ENCODE data around the gene RYR3.
"Not testable (repeated sequence)": the region's sequence is repeated elsewhere in the genome, so short reads cannot be mapped to it uniquely, and the experiment has no call there.

The RYR3 gene

DNA sequence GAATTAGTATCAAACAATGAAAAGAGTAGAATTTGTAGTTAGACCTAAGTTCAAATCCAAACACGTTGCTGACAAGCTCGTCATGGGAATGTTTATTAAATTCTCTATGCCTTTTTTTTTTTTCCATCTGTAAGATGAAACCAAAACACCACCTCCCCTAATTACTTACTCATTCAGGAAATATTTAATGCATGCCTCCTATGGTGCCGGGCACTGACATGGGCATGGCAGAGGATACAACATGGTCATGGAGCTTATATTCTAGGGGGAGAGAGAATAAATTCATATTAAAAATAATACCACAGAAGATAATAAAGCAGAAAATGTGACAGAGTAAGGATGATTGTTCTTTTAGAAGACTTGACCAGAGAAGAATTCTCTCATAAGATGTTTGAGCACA, 215.8 kb downstream of the RYR3 start:
- DNase-seq: no peak

GRCh38 chr15:33533197-33533596, 222.4 kb downstream of the RYR3 start:
- DNase-seq: no peak

GRCh38 chr15:33534642-33535041, 223.9 kb downstream of the RYR3 start:
- no peak for DNase-seq

GRCh38 chr15:33535135-33535534, 224.4 kb downstream of the RYR3 start:
- no peak for DNase-seq

GRCh38 chr15:33539825-33540573, 229.2 kb downstream of the RYR3 start:
- DNase-seq: no peak

DNA sequence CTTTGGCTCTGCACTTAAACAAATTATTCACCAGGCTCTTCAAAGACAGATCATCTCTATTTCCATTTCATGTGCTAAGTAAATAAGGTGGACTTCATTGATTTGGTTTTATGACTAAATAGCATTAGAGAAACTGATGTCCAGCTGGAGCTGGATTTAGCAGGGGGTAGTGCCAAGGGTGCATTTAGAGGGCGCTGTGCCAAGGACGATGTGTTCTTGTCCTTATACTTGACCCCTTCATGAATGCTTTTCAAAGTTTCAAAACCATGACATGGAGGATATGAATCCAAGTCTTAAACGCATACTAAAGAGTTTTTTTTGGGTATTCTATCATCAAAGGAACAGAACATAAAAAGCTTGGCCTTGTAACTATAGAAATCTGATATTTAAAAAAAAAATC, 233.2 kb downstream of the RYR3 start:
- no peak for DNase-seq

GRCh38 chr15:33545866-33546265, 235.1 kb downstream of the RYR3 start:
- DNase-seq: no peak

DNA sequence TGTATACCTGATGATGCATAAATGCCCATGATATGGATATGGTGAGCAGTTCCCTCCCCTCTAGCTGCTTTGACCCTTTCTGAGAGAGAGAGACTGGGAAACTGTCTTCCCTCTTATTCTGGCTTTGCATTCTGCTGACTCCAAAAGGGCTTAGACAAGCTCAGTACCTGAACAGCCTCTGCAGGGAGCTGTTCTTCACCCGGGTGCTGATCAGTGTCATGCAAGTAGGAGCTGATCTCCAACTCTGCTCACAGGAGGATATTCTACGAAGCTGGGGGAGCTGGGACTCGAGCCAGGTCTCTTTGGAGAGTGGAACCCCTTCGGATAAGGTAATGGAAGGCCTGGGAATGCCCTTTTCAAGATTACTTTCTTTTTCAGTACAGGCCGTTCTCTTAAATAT, 237.1 kb downstream of the RYR3 start:
- DNase-seq: no peak

DNA sequence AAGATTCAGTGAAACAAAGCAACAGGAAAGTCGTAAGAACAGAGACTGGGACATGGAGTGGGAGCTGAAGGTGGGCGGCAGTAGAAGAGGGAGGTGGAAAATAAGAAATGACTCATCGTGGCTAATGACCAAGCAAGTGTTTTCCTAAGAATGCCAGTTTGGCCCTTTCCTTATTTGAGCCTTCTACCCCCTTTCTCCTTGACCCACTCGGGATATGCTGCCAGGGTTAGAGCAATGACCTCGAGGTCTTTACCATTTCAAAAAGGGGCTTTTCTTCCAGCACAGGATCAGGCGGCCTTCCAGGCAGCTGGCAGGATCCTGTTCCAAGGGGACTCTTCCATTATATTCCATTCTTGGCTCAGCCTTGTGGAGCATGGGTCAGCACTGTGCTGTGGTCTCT, 241.1 kb downstream of the RYR3 start:
- DNase-seq: no peak

DNA sequence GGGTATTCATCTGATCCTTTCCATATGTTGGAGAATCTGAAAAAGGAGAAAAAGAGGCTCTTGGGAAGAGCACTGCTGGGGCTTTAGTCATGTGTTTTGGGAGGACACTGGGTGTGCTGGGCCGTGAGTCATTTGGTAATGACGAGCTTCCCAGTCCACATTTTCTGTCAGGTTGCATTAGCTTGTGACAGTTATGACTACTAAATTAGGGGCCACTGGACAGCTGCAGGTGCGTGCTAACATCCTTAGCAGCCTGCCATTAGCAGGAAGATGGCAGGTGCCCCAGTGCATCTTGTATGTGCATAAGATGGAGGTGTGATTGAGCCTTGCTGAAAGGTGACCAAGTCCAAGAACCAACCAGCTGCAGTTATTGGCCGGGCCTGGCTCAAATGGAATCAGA, 242.4 kb downstream of the RYR3 start:
- DNase-seq: no peak

- DNase-seq: no peak
These were observed 248.6 kb downstream of the RYR3 start for GRCh38 chr15:33559207-33559890.

- no peak for DNase-seq
These were observed 250.6 kb downstream of the RYR3 start for GRCh38 chr15:33561407-33561806.

- DNase-seq: no peak
These were observed 251.2 kb downstream of the RYR3 start for GRCh38 chr15:33561967-33562366.

GRCh38 chr15:33565094-33565493, 254.3 kb downstream of the RYR3 start:
- DNase-seq: no peak

DNA sequence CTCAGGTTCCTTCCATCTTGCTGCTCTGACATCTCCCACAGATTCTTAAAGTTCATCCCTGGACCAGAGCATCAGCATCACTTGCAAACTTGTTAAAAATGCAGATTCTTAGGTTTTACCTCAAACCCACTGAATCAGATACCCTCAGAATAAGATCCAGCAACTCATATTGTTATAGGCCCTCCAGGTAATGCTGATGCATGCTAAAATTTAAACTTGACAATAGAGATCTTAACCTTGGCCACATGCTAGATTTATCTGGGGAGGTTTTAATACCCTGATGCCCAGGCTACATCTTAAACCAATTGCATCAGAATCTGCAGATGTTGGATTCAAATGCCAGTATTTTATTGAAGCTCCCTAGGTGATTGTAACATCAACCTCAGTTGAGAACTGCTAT, 256.9 kb downstream of the RYR3 start:
- DNase-seq: no peak

DNA sequence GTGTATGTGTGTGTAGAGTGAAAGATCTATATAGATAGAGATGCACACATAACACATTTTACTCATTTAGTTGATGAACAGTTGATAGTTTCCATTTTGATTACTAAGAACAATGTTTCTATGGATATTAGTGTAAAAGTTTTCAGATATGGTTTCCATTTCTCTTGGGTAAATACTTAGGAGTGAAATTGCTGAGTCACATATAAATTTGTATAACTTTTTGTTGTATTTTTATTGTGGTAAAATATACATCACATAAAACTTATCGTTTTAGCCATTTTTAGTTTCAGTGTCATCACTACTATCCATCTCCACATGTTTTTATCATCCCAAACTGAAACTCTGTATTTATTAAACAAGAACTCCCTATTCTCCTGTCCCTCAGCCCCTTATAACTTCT, 258.3 kb downstream of the RYR3 start:
- DNase-seq: no peak

DNA sequence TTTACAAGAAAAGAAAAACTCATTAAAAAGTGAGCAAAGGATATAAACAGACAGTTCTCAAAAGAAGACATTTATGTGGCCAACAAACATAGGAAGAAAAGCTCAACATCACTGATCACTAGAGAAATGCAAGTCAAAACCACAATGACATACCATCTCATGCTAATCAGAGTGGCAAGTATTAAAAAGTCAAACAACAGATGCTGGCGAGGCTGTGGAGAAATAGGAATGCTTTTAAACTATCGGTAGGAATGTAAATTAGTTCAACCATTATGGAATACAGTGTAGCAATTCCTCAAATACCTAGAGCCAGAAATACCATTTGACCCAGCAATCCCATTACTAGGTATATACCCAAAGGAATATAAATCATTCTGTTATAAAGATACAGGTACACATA, 267.1 kb downstream of the RYR3 start:
- not testable (repeated sequence) for DNase-seq

GRCh38 chr15:33580526-33580925, 269.8 kb downstream of the RYR3 start:
- DNase-seq: no peak

- no peak for DNase-seq
These were observed 270.3 kb downstream of the RYR3 start for GRCh38 chr15:33581032-33581431.

DNA sequence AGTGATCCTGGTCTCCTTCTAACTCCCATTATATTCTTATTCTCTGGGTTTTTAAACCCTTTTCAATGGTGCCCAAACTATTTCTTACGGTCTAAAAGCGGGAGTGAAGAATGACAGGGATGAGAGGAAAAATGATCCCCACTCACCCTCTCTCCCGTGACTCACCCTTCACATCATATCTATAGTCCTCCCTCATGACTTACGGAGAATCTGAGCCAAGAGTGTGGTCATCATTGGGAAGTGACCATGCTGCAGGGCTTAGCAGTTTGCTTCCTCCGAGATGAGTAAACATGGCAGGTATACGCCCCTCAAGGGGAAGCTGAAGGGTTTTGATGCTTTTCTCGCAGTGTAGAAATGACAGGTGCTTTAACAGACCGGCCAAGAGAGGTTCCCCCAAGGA, 274.0 kb downstream of the RYR3 start:
- no peak for DNase-seq

DNA sequence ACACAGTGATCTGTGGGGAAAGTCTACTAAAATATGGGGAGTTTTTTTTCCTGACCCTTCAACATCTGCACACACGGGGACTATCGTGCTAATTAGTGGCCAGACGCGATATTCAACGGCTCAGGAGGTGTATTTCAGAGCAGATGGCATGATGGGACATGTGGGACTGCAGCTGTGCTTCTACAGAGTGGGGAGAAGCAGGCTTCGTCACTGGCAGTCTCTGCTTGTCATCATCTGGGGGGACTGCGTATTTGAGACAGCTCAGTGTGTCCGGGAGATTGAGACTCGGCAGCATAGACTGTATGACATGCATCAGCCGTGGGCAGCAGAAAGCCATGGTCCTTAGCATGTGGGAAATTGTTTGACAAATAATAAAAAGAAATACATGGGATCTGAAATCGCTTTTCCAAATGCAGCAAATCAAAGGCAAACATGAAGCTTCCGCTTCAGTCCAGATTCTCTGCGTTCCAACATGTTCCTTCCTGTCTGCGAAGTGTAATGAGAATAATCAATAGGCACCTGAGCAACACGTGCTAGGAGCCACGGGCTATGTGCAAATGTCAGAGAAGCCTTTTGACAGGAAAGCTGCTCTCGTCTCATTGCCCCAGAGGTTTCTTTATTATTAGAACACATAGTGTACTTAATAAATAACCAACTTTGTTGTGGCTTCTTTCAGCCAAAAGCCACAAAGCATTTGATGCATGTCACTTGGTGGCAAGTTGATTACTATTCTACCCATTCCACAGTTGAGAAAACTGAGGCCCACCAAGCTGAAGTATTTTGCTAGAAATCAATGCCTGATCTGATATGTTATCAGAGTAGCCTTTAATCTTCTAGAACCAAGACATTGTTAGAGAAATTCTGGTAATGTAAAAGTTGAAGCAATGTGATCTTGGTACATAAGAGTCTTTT, 276.3 kb downstream of the RYR3 start:
- no peak for DNase-seq

DNA sequence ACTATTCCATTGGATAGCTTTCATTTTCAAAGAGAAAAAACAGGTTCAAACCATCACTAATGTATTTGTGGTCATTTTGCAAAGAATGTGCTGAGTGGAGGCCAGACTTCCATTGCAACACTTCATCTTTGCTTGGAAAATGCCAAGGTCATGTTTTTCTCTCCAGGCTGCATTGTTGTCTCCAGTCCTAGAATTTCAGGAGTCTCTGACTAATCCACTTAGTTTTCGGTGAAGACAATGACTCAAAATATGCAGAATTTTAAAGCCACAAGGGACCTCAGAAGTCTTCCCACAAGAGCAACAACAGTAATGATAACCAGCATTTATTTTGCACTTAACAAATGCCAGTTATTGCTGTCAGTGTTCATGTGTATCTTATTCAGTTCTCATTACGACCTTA, 277.0 kb downstream of the RYR3 start:
- DNase-seq: no peak

GRCh38 chr15:33592864-33593263, 282.1 kb downstream of the RYR3 start:
- no peak for DNase-seq

DNA sequence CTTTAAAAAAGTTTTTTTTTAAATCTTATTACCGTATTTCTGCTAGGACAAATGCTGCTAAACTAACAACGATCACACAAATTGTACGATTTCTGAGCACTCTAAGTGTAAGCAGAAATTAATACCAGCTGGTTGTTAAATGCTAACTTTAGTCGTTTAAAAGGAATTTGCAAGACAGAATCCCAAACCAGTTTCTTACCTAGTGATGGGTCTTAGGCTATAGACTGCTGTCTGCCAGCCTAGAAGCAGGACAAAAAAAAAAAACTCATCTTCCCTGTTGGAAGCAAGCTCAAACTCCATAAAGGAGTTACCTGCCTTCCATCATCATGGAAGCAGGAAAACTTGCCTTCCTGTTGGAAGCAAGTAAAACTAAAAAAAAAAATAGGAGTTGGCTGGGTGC, 287.6 kb downstream of the RYR3 start:
- not testable (repeated sequence) for DNase-seq
